Endothelial cell of umbilical vein (primary cell): ENCODE results near the gene CTSF. TPM values are rescaled to one million over a fixed set of nuclear protein-coding genes. Genes with fewer than 3 reads are reported as not detected.
"Not testable (repeated sequence)": the region's sequence is repeated elsewhere in the genome, so short reads cannot be mapped to it uniquely, and the experiment has no call there.

Experiments used
- BruUV-seq: library from RNA; stranded (reverse); fragments of 400-500 nt; replicated peaks from 2 replicates; lab custom pipeline; 2021; lab: Mats Ljungman, UMichigan
- CTCF ChIA-PET: fragments of 300-600, 350-600 bp; sonication (Branson Sonifier 250); formaldehyde crosslinking; loops from one replicate; lab custom pipeline; 2021; ENCODE audit warnings: antibody characterized with exemption, inconsistent platforms; lab: Charles Lee
- POLR2A ChIA-PET: fragments of 300-600, 350-600 bp; sonication (Branson Sonifier 250); formaldehyde crosslinking; loops from one replicate; lab custom pipeline; 2021; ENCODE audit warnings: antibody characterized with exemption, inconsistent platforms; lab: Charles Lee
- DNase-seq: peaks from one replicate; pipeline ENCODE4 v3.0.0-alpha.2; 2011; ENCODE audit warnings: low read depth, low spot score
- FAIRE-seq: peaks from 2 replicates; lab custom pipeline; 2011; peaks lifted over from hg19 to GRCh38; lab: Jason Lieb, UNC
- H2AFZ ChIP-seq: 2 replicates; pipeline ENCODE4 v1.6.0; 2012; ENCODE audit warnings: low read depth, low read length, control low read depth, inconsistent platforms
- H3K27ac ChIP-seq: 2 replicates; pipeline ENCODE4 v1.5.1; 2011; ENCODE audit warnings: low read depth, mild to moderate bottlenecking, control low read depth, low read length, moderate library complexity; ENCODE audit not compliant: insufficient read depth
- H3K27me3 ChIP-seq, 2 experiments: 2 replicates each; pipeline versions ENCODE4 v1.6.0 to v1.6.1; 2011; ENCODE audit warnings: low read length in 2 of 2, mixed read lengths in 1 of 2; ENCODE audit not compliant: control insufficient read depth in 2 of 2, insufficient read depth in 2 of 2
- H3K36me3 ChIP-seq, 2 experiments: 2 replicates in 1 of 2; 3 replicates in 1 of 2; pipeline ENCODE4 v1.5.1; 2011; ENCODE audit warnings: low read length in 2 of 2, mild to moderate bottlenecking in 1 of 2, moderate library complexity in 1 of 2; ENCODE audit not compliant: control insufficient read depth in 2 of 2, insufficient read depth in 2 of 2; ENCODE audit errors: extremely low read depth in 1 of 2
- H3K4me1 ChIP-seq: 3 replicates; pipeline ENCODE4 v1.5.1; 2011; ENCODE audit warnings: mild to moderate bottlenecking, low read length; ENCODE audit not compliant: control insufficient read depth, insufficient read depth; ENCODE audit errors: extremely low read depth
- H3K4me2 ChIP-seq: 2 replicates; pipeline ENCODE4 v1.6.1; 2011; ENCODE audit warnings: low read length, control low read depth, mixed read lengths; ENCODE audit not compliant: insufficient read depth
- H3K4me3 ChIP-seq, 3 experiments: fragments of 200-600 bp in 1 of 3; sonication (generic), shearing (Covaris generic) in 1 of 3; replicated peaks in 1 of 3; 2 replicates each; pipeline ENCODE4 v1.5.1; 2011 to 2016; ENCODE audit warnings: control low read depth in 3 of 3, low read length in 3 of 3, mild to moderate bottlenecking in 2 of 3, inconsistent platforms in 1 of 3, low read depth in 1 of 3, moderate library complexity in 1 of 3; ENCODE audit not compliant: insufficient read depth in 1 of 3
- H3K79me2 ChIP-seq: 2 replicates; pipeline ENCODE4 v1.6.0; 2012; ENCODE audit warnings: low read length, inconsistent platforms; ENCODE audit not compliant: control insufficient read depth, insufficient read depth
- H3K9ac ChIP-seq: replicated peaks from 2 replicates; pipeline ENCODE3; 2011; ENCODE audit warnings: low read length, control low read depth; ENCODE audit not compliant: insufficient read depth; ENCODE audit errors: extremely low read depth
- H3K9me1 ChIP-seq: replicated peaks from 3 replicates; pipeline ENCODE4 v1.6.0; 2011; ENCODE audit warnings: mild to moderate bottlenecking, low read length; ENCODE audit not compliant: control insufficient read depth, insufficient read depth; ENCODE audit errors: extremely low read depth
- H3K9me3 ChIP-seq: replicated peaks from 2 replicates; pipeline ENCODE4 v1.5.1; 2012; ENCODE audit warnings: low read length, inconsistent platforms; ENCODE audit not compliant: control insufficient read depth, insufficient read depth
- H4K20me1 ChIP-seq: replicated peaks from 2 replicates; pipeline ENCODE3; 2011; ENCODE audit warnings: mild to moderate bottlenecking, low read length; ENCODE audit not compliant: control insufficient read depth, insufficient read depth; ENCODE audit errors: extremely low read depth
- CTCF ChIP-seq, 2 donors: IDR thresholded peaks; 1 replicate in 1 of 2; 2 replicates in 1 of 2; pipeline ENCODE4 v1.5.1; 2011; ENCODE audit warnings: low read length in 2 of 2, mild to moderate bottlenecking in 2 of 2, moderate library complexity in 2 of 2, control low read depth in 1 of 2, inconsistent platforms in 1 of 2, low read depth in 1 of 2; ENCODE audit not compliant: insufficient read depth in 1 of 2; ENCODE audit errors: extremely low read depth in 1 of 2
- FOS ChIP-seq: IDR thresholded peaks from 2 replicates; pipeline ENCODE4 v1.6.1; 2011; ENCODE audit warnings: mild to moderate bottlenecking, low read length, moderate library complexity, borderline replicate concordance; ENCODE audit not compliant: insufficient read depth
- JUN ChIP-seq: IDR thresholded peaks from 2 replicates; pipeline ENCODE4 v1.6.1; 2011; ENCODE audit warnings: borderline replicate concordance, low read depth; ENCODE audit not compliant: insufficient read length, insufficient read depth
- MAX ChIP-seq: IDR thresholded peaks from 2 replicates; pipeline ENCODE4 v1.6.1; 2011; ENCODE audit not compliant: insufficient read depth, insufficient read length
- dilution Hi-C: fragments of 300-500 bp; cut with MboI; formaldehyde crosslinking; loops from one replicate; pipeline ENCODE4 v1.15.0; 2019; ENCODE audit warnings: low sequenced_read_pairs; ENCODE audit not compliant: extremely low pct_ligation_motif_present
- intact Hi-C: fragments of 100-400 bp; cut with micrococcal nuclease; formaldehyde crosslinking; loops from one replicate; pipeline ENCODE4 v1.10.0; 2022
- polyA plus RNA-seq, 4 experiments: library from polyadenylated mRNA; depleted of rRNA in 3 of 4; stranded (reverse) in 3 of 4; unstranded in 1 of 4; fragments of >200 nt; gene quantifications; 2 replicates each; pipeline versions ENCODE4 v1.2.1 to v1.2.3, GENCODE V29; 2011 to 2012; ENCODE audit warnings: missing spikeins in 1 of 4
- total RNA-seq: library from RNA; stranded (reverse); gene quantifications from 2 replicates; pipeline ENCODE4 v1.2.3, GENCODE V29; 2021

Gene CTSF
- total and polyA plus RNA-seq, 2 donors (not counting 3 experiments of a cell fraction or from before 2014, with no cell fraction given) = 14.4 to 27.7 TPM

GRCh38 chr11:66586136-66586535 is 17.7 kb upstream of the CTSF start:
- Histone ChIP-seq H3K9ac (no peak overlapping the region), H3K79me2 (no peaks in the 10 kb centered on the region), H4K20me1 (no peaks in the 10 kb centered on the region), H3K9me3 (no peaks in the 10 kb centered on the region), H2AFZ (no peak overlapping the region), H3K9me1 (no peaks in the 10 kb centered on the region), H3K4me2 (no peak overlapping the region), H3K4me3 (no peak overlapping the region), H3K4me1 (no peaks in the 10 kb centered on the region), H3K36me3 (no peaks in the 10 kb centered on the region), H3K27ac (no peak overlapping the region), H3K27me3 (peaks cover 0 to 2% of the 10 kb centered on the region in 2 experiments)
- ChIA-PET CTCF (interaction anchor here (3.6 kb wide), 1 partner anchor 92 kb away, joined by 15 read pairs; the partner anchor contains the start of gene RBM4B), POLR2A (no interaction called here)
- no peak for FAIRE-seq
- no TSS peak for BruUV-seq
- TF ChIP-seq FOS (no peak), CTCF (IDR thresholded peaks at IDR 0.05; ENCODE audit: extremely low read depth in 1 of 2, insufficient read depth in 1 of 2, low read depth in 1 of 2, low read length in 2 of 2) (no peak), JUN (no peak), MAX (no peak)
- dilution Hi-C loops = no loop called here
- DNase-seq = no peak
- intact Hi-C loops = no loop called here

GRCh38 chr11:66585447-66585846 is 17.0 kb upstream of the CTSF start:
- FAIRE-seq, H3K9ac ChIP-seq, H3K9me3 ChIP-seq, intact Hi-C loops, H3K36me3 ChIP-seq, dilution Hi-C loops, BruUV-seq, H3K27ac ChIP-seq, H2AFZ ChIP-seq, H3K4me2 ChIP-seq, H3K27me3 ChIP-seq, H3K9me1 ChIP-seq, POLR2A ChIA-PET, H3K4me3 ChIP-seq, H3K4me1 ChIP-seq, DNase-seq, H4K20me1 ChIP-seq, H3K79me2 ChIP-seq: not testable (repeated sequence)
- CTCF ChIA-PET = interaction anchor here (3.6 kb wide), 1 partner anchor 92 kb away, joined by 15 read pairs; the partner anchor contains the start of gene RBM4B

- FAIRE-seq, DNase-seq, H3K4me3 ChIP-seq, H3K27ac ChIP-seq, H3K4me1 ChIP-seq, BruUV-seq, H3K9me1 ChIP-seq, H3K36me3 ChIP-seq, H2AFZ ChIP-seq, intact Hi-C loops, POLR2A ChIA-PET, H3K9ac ChIP-seq, dilution Hi-C loops, H3K4me2 ChIP-seq, H3K79me2 ChIP-seq, H3K27me3 ChIP-seq, H4K20me1 ChIP-seq, H3K9me3 ChIP-seq: not testable (repeated sequence)
- CTCF ChIA-PET = interaction anchor here (3.6 kb wide), 1 partner anchor 95 kb away, joined by 15 read pairs; the partner anchor contains the start of gene RBM4B
These were observed 14.2 kb upstream of the CTSF start for GRCh38 chr11:66582565-66583147.
